H9 (cell line): Measurements from ENCODE around the gene CXCL13. TPM values are rescaled to one million over a fixed set of nuclear protein-coding genes. Genes with fewer than 3 reads are reported as not detected.

Experiments
- DNase-seq: peaks from one replicate; pipeline ENCODE4 v3.0.0-alpha.2; 2017
- H2AFZ ChIP-seq: one replicate; pipeline ENCODE4 v1.6.1; 2013; ENCODE audit warnings: mild to moderate bottlenecking, low read length, control low read depth, moderate library complexity
- H2AK5ac ChIP-seq: 2 replicates; pipeline ENCODE4 v1.6.1; 2013; ENCODE audit warnings: low read length, control low read depth, mixed read lengths; ENCODE audit not compliant: insufficient read length
- H2BK120ac ChIP-seq: one replicate; pipeline ENCODE4 v1.6.1; 2013; ENCODE audit warnings: low read depth, mild to moderate bottlenecking, low read length, control low read depth, inconsistent platforms; ENCODE audit not compliant: poor library complexity, severe bottlenecking
- H2BK12ac ChIP-seq: 2 replicates; pipeline ENCODE4 v1.6.1; 2013; ENCODE audit warnings: low read length, control low read depth, mixed read lengths, low read depth; ENCODE audit not compliant: insufficient read length
- H2BK15ac ChIP-seq: 2 replicates; pipeline ENCODE4 v1.6.1; 2013; ENCODE audit warnings: low read depth, low read length, control low read depth
- H2BK20ac ChIP-seq: one replicate; pipeline ENCODE4 v1.6.1; 2013; ENCODE audit warnings: low read depth, mild to moderate bottlenecking, low read length, control low read depth, inconsistent platforms; ENCODE audit not compliant: poor library complexity, severe bottlenecking
- H2BK5ac ChIP-seq: 2 replicates; pipeline ENCODE4 v1.6.1; 2013; ENCODE audit warnings: low read length, control low read depth, mixed read lengths; ENCODE audit not compliant: insufficient read length
- H3K14ac ChIP-seq: 2 replicates; pipeline ENCODE4 v1.6.1; 2013; ENCODE audit warnings: low read length, control low read depth; ENCODE audit not compliant: insufficient read depth
- H3K18ac ChIP-seq: 2 replicates; pipeline ENCODE4 v1.6.1; 2013; ENCODE audit warnings: low read depth, mild to moderate bottlenecking, mixed read lengths, low read length, control low read depth; ENCODE audit not compliant: insufficient read length
- H3K23ac ChIP-seq: 2 replicates; pipeline ENCODE4 v1.6.1; 2013; ENCODE audit warnings: low read length, control low read depth, mixed read lengths, low read depth; ENCODE audit not compliant: insufficient read length
- H3K23me2 ChIP-seq: 2 replicates; pipeline ENCODE4 v1.6.1; 2013; ENCODE audit warnings: low read depth, mild to moderate bottlenecking, mixed read lengths, low read length, control low read depth; ENCODE audit not compliant: insufficient read length, poor library complexity, severe bottlenecking
- H3K27ac ChIP-seq: 2 replicates; pipeline ENCODE4 v1.5.1; 2013; ENCODE audit warnings: low read length, control low read depth, mixed read lengths, low read depth; ENCODE audit not compliant: insufficient read length
- H3K27me3 ChIP-seq: 2 replicates; pipeline ENCODE4 v1.6.1; 2013; ENCODE audit warnings: low read length, control low read depth, inconsistent platforms; ENCODE audit not compliant: insufficient read depth
- H3K4ac ChIP-seq: 2 replicates; pipeline ENCODE4 v1.6.1; 2013; ENCODE audit warnings: low read depth, mild to moderate bottlenecking, control low read depth, inconsistent platforms, low read length, moderate library complexity
- H3K4me1 ChIP-seq: 2 replicates; pipeline ENCODE4 v1.6.1; 2013; ENCODE audit warnings: low read length, control low read depth, inconsistent platforms; ENCODE audit not compliant: insufficient read depth
- H3K4me2 ChIP-seq: 2 replicates; pipeline ENCODE4 v1.6.1; 2013; ENCODE audit warnings: low read length, control low read depth, mixed read lengths; ENCODE audit not compliant: insufficient read length, insufficient read depth
- H3K56ac ChIP-seq: 2 replicates; pipeline ENCODE4 v1.6.1; 2013; ENCODE audit warnings: low read depth, mild to moderate bottlenecking, mixed read lengths, low read length, control low read depth; ENCODE audit not compliant: insufficient read length
- H3K79me1 ChIP-seq: 2 replicates; pipeline ENCODE4 v1.6.1; 2013; ENCODE audit warnings: low read depth, mild to moderate bottlenecking, moderate library complexity, low read length, control low read depth, inconsistent platforms; ENCODE audit not compliant: insufficient read depth, poor library complexity, severe bottlenecking
- H3K79me2 ChIP-seq: 2 replicates; pipeline ENCODE4 v1.6.1; 2013; ENCODE audit warnings: low read length, control low read depth, inconsistent platforms; ENCODE audit not compliant: insufficient read depth
- H3K9ac ChIP-seq: 2 replicates; pipeline ENCODE4 v1.6.1; 2013; ENCODE audit warnings: low read length, control low read depth, mixed read lengths; ENCODE audit not compliant: insufficient read length; ENCODE audit errors: extremely low read depth
- H3K9me3 ChIP-seq: one replicate; pipeline ENCODE4 v1.6.1; 2013; ENCODE audit warnings: low read depth, low read length, inconsistent platforms; ENCODE audit not compliant: control insufficient read depth
- H3T11ph ChIP-seq: one replicate; pipeline ENCODE4 v1.6.1; 2013; ENCODE audit warnings: mild to moderate bottlenecking, low read length, control low read depth, inconsistent platforms
- H4K20me1 ChIP-seq: one replicate; pipeline ENCODE4 v1.6.1; 2013; ENCODE audit not compliant: control insufficient read depth, insufficient read length, insufficient read depth
- H4K5ac ChIP-seq: 2 replicates; pipeline ENCODE4 v1.6.1; 2013; ENCODE audit warnings: low read depth, mild to moderate bottlenecking, mixed read lengths, low read length, control low read depth; ENCODE audit not compliant: insufficient read length
- H4K8ac ChIP-seq: replicated peaks from 2 replicates; pipeline ENCODE4 v1.6.1; 2013; ENCODE audit warnings: low read length, control low read depth, mixed read lengths, low read depth; ENCODE audit not compliant: insufficient read length
- H4K91ac ChIP-seq: 2 replicates; pipeline ENCODE4 v1.6.1; 2013; ENCODE audit warnings: low read depth, mild to moderate bottlenecking, moderate library complexity, mixed read lengths, low read length, control low read depth; ENCODE audit not compliant: insufficient read length
- H3K27ac Mint-ChIP-seq, 3 experiments: 2 replicates in 2 of 3; 3 replicates in 1 of 3; pipeline ENCODE4 v1.8.0; 2020 to 2021; ENCODE audit warnings: mixed read lengths in 3 of 3, mild to moderate bottlenecking in 1 of 3, moderate library complexity in 1 of 3
- H3K27me3 Mint-ChIP-seq: 2 replicates; pipeline ENCODE4 v1.8.0; 2021; ENCODE audit warnings: low read depth, mild to moderate bottlenecking, moderate library complexity, mixed read lengths
- H3K36me3 Mint-ChIP-seq, 3 experiments: 2 replicates in 2 of 3; 3 replicates in 1 of 3; pipeline ENCODE4 v1.8.0; 2020 to 2021; ENCODE audit warnings: low read depth in 3 of 3, mixed read lengths in 3 of 3; ENCODE audit not compliant: insufficient read depth in 1 of 3
- H3K4me1 Mint-ChIP-seq, 2 experiments: 2 replicates each; pipeline ENCODE4 v1.8.0; 2020; ENCODE audit warnings: mixed read lengths in 2 of 2
- H3K4me3 Mint-ChIP-seq, 2 experiments: 2 replicates in 1 of 2; 3 replicates in 1 of 2; pipeline ENCODE4 v1.8.0; 2020 to 2021; ENCODE audit warnings: mild to moderate bottlenecking in 2 of 2, mixed read lengths in 2 of 2, moderate library complexity in 1 of 2
- H3K9me3 Mint-ChIP-seq, 2 experiments: 2 replicates in 1 of 2; 3 replicates in 1 of 2; pipeline ENCODE4 v1.8.0; 2020; ENCODE audit warnings: mild to moderate bottlenecking in 2 of 2, mixed read lengths in 2 of 2, moderate library complexity in 1 of 2
- WGBS: extraction: QIAGEN DNeasy Blood & Tissue Kit; methylation state at CpG from one replicate; pipeline ENCODE4 v1.1.7; 2013; ENCODE audit warnings: missing lambda C conversion rate, low lambda C conversion rate, mixed read lengths; ENCODE audit not compliant: insufficient read length; ENCODE audit errors: extremely low coverage; 5-methylcytosine and 5-hydroxymethylcytosine counted together
- total RNA-seq: library from RNA; stranded (reverse); gene quantifications from 2 replicates; pipeline ENCODE4 v1.2.1, GENCODE V29; 2021
- TF ChIP-seq, protein P1 (sequence below): fragments of 200-600 bp; sonication (generic); conservative IDR thresholded peaks from 3 replicates; pipeline ENCODE4 v1.8.0; 2021; ENCODE audit warnings: antibody characterized with exemption, mild to moderate bottlenecking

CXCL13 gene
- total RNA-seq, 1 experiment from 2014 or later: not detected

DNA sequence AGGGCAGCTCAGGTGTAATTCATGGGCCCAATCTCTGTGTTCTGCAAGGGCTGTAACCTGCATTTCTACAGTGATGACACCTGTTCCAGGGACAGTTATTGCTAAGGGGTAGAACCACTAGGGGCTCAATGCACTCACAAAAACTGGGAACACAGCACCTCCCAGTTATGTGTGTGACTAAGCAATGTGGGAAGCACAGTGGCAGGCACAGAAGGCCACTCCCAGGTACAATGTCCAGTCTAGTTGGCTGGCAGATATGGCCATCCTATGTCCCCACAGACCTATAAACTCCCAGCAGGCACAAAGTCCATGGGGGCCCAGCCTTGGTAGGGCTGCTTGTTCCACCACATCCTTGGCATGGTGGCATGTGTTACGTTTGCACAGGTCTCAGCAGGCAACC, 25.7 kb downstream of the CXCL13 start:
- H3K27me3 ChIP-seq: no peaks in the 10 kb centered on the region
- no peak overlapping the region for H3K4ac ChIP-seq
- H2BK120ac ChIP-seq: no peak overlapping the region
- H3T11ph ChIP-seq: no peak overlapping the region
- no peak overlapping the region for H3K9ac ChIP-seq
- H2BK15ac ChIP-seq: no peak overlapping the region
- H3K23ac ChIP-seq: no peak overlapping the region
- H2BK20ac ChIP-seq: no peak overlapping the region
- no peaks in the 10 kb centered on the region for H3K79me2 ChIP-seq
- no peak overlapping the region for H3K4me3 Mint-ChIP-seq
- no peak overlapping the region for H2AK5ac ChIP-seq
- H2BK5ac ChIP-seq: no peak overlapping the region
- H2BK12ac ChIP-seq: no peak overlapping the region
- peaks cover 2% of the 10 kb centered on the region; the same call in 1 of the 2 replicates for H3K27me3 Mint-ChIP-seq
- H4K20me1 ChIP-seq: no peaks in the 10 kb centered on the region
- H4K91ac ChIP-seq: no peak overlapping the region
- H3K56ac ChIP-seq: no peak overlapping the region
- no peaks in the 10 kb centered on the region for H3K9me3 ChIP-seq
- no peaks in the 10 kb centered on the region for H3K23me2 ChIP-seq
- no peaks in the 10 kb centered on the region; a peak in 1 of 5 replicates for H3K9me3 Mint-ChIP-seq
- no peak overlapping the region for H3K27ac Mint-ChIP-seq
- no peaks in the 10 kb centered on the region; a peak in 1 of 7 replicates for H3K36me3 Mint-ChIP-seq
- H3K18ac ChIP-seq: no peak overlapping the region
- no peak overlapping the region for H3K14ac ChIP-seq
- H3K27ac ChIP-seq: no peak overlapping the region
- no CpG with 5 or more reads among the region's 1 CpG for WGBS
- H4K5ac ChIP-seq: no peak overlapping the region
- TF ChIP-seq, protein P1, sequence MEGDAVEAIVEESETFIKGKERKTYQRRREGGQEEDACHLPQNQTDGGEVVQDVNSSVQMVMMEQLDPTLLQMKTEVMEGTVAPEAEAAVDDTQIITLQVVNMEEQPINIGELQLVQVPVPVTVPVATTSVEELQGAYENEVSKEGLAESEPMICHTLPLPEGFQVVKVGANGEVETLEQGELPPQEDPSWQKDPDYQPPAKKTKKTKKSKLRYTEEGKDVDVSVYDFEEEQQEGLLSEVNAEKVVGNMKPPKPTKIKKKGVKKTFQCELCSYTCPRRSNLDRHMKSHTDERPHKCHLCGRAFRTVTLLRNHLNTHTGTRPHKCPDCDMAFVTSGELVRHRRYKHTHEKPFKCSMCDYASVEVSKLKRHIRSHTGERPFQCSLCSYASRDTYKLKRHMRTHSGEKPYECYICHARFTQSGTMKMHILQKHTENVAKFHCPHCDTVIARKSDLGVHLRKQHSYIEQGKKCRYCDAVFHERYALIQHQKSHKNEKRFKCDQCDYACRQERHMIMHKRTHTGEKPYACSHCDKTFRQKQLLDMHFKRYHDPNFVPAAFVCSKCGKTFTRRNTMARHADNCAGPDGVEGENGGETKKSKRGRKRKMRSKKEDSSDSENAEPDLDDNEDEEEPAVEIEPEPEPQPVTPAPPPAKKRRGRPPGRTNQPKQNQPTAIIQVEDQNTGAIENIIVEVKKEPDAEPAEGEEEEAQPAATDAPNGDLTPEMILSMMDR: no peak
- no peak overlapping the region for H3K4me2 ChIP-seq
- no peak overlapping the region for H2AFZ ChIP-seq
- H3K4me1 ChIP-seq: no peaks in the 10 kb centered on the region
- no peaks in the 10 kb centered on the region for H3K4me1 Mint-ChIP-seq
- no peaks in the 10 kb centered on the region for H3K79me1 ChIP-seq
- DNase-seq: no peak
- no peak overlapping the region for H4K8ac ChIP-seq
